RWPE1 (cell line): ENCODE data around the gene MID1IP1.

ENCODE experiments used
- CTCF ChIA-PET: fragments of 350-600 bp; sonication (Branson Sonifier 250); formaldehyde crosslinking; extraction: SDS; loops from one replicate; lab custom pipeline; 2021; lab: Yijun Ruan, JAX
- POLR2A ChIA-PET: fragments of 400-600 bp; formaldehyde crosslinking; extraction: SDS; loops from one replicate; lab custom pipeline; 2020; ENCODE audit warnings: antibody characterized with exemption; ENCODE audit not compliant: low non-redundant PET; lab: Yijun Ruan, JAX
- DNase-seq: peaks from one replicate; pipeline ENCODE4 v3.0.0; 2012; ENCODE audit warnings: low spot score
- H3K27ac ChIP-seq: fragments of 450-650 bp; 2 replicates; pipeline ENCODE4 v1.5.1; 2017
- TF ChIP-seq, protein P1 (sequence below): fragments of 450-650 bp; conservative IDR thresholded peaks from 2 replicates; pipeline ENCODE4 v1.5.1; 2017; ENCODE audit warnings: low read depth, mild to moderate bottlenecking

The MID1IP1 gene

DNA sequence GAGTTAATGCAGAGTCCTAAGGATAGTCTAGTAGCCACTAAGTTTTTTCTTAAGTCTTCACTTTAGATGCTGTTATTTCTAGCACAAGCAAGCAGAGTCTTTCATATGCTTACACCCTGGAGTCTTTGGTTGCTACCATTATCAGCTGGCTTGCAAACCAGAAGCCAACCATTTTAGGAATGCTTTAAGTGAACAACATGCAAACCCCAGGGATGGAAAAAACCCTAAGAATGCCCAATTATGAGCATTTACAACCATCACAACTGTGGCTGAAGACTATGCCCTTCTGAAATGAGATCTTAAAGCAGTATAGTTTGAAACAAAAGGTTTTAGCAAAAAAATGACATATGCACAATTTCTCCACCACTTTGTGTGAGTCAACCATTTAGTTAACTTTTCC, 6.6 kb downstream of the MID1IP1 start:
- TF ChIP-seq, protein P1, sequence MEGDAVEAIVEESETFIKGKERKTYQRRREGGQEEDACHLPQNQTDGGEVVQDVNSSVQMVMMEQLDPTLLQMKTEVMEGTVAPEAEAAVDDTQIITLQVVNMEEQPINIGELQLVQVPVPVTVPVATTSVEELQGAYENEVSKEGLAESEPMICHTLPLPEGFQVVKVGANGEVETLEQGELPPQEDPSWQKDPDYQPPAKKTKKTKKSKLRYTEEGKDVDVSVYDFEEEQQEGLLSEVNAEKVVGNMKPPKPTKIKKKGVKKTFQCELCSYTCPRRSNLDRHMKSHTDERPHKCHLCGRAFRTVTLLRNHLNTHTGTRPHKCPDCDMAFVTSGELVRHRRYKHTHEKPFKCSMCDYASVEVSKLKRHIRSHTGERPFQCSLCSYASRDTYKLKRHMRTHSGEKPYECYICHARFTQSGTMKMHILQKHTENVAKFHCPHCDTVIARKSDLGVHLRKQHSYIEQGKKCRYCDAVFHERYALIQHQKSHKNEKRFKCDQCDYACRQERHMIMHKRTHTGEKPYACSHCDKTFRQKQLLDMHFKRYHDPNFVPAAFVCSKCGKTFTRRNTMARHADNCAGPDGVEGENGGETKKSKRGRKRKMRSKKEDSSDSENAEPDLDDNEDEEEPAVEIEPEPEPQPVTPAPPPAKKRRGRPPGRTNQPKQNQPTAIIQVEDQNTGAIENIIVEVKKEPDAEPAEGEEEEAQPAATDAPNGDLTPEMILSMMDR: no peak
- ChIA-PET POLR2A (no interaction called here), CTCF (no interaction called here)
- H3K27ac ChIP-seq: no peak overlapping the region
- DNase-seq: no peak

DNA sequence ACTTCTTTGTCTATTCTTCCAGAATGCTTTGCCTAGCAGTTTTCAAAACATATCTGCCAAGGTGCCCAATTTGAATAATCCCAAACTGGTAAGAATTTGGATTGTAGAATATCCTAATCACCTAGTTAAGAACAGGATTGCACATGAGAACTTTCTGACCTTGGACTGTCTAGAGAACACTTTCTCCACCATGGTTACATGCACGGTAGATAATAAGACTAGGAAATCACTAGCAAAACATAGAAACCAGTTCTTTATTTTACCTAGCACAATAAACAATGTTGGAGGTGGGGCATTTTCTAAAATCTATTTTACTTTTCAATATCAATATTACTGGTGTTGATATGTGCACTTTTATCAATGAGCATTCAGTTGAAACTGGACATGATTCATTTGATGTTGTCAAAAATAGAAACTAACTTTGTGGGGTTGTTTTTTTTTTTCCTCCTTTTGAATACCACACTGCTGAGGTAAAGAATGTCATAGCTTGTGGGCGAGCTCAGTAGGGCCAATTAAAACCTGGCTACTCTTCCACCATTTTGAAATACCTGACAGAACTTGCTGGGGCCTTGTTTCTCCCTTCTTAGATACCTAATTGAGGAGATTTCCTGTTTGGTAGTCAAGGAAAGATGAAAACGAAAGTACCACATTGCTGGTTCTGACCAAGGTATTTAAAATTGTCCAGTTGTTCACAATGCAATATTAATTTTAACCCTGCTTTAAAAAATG, 10.4 kb downstream of the MID1IP1 start:
- peak; percentile 21 for DNase-seq
- POLR2A ChIA-PET: no interaction called here
- TF ChIP-seq, protein P1: no peak
- CTCF ChIA-PET: no interaction called here
- no peak overlapping the region for H3K27ac ChIP-seq

DNA sequence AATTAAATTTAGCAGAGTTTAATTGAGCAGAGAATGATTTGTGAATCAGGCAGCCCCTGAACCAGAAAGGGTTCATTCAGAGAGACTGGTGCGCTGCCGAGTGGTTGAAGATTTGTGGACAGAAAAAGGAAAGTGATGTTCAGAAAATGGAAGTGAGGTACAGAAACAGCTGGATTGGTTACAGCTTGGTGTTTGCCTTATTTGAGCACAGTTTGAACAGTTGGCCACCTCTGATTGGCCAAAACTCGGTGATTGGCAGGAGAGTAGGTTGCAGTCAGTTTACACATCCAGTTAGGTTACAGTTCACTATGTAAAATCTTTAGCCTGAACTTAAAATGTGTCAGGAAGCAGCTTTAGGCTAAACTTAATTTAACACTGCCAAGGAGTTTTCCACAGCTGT, 14.9 kb downstream of the MID1IP1 start:
- no peak for DNase-seq
- TF ChIP-seq, protein P1: no peak
- no peak overlapping the region for H3K27ac ChIP-seq
- CTCF ChIA-PET: no interaction called here
- POLR2A ChIA-PET: no interaction called here

DNA sequence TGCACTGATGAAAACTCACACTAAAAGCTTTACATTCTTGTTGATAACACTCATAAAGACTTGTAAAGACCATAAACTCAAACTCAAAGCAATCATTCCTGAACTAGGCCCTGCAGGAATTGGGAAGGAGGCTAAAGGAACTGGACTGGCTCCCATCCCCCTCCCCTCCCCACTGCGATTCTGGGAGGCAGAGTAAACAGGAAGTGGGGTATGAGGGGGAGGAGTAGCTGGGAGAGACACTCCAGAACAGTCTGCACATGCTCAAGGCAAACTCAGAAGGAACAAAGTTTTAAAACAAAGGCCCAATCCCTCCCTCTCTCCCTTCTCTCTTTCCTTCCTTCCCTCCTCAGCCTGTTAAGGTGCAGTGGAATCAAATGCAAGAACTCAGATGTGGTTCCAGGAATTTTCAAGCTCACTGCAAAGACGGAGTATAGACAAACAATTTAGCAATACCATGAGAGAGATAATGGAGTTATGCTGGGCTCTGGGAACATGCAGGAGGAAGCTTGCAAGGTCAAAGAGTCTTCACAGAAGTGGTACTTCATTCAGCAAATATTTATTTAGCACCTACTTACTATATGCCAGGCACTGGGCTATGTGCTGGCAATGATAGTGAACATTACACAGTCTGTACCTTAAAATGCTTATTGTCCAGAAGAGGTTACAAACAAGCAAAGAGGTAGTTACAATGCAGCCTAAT, 15.9 kb downstream of the MID1IP1 start:
- no peak overlapping the region for H3K27ac ChIP-seq
- TF ChIP-seq, protein P1: no peak
- ChIA-PET CTCF (no interaction called here), POLR2A (no interaction called here)
- no peak for DNase-seq

DNA sequence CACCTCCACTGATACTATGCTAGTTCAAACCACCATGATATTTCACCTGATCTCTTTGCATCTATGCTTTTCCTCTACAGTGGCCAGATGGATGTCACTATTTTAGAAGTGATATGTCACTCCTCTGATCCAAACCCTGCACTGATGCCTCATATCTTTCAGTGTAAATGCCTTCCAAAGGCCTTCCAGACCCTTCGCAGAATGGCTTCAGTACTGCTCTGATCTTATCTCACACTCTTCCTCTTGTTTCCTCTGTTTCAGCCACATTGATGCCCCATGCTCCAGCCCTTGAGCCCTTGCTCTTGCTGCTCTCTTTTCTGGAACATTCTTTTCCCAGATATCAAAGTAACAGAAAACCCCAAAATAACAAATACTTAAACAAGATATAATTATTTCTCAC, 17.9 kb downstream of the MID1IP1 start:
- ChIA-PET CTCF (no interaction called here), POLR2A (no interaction called here)
- TF ChIP-seq, protein P1: no peak
- H3K27ac ChIP-seq: no peak overlapping the region
- DNase-seq: no peak

DNA sequence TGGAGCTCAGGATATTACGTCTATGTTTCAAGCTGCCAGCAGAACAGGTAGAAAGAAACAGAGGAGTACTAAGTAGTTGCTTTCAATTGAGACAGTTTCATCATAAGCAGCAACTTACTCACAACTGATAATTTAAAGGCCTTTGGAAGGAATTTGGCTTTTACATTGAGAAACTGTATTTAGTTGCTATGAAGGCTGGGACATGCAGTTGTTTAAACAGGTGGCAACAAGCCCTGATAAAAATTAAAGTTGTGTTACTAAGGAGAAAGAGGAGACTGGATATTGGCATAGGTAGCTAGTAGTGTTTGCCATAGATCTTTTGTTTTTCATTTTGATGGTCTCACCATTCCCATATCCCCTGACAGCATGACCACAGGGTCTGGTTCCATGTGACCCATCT, 18.4 kb downstream of the MID1IP1 start:
- ChIA-PET POLR2A (no interaction called here), CTCF (no interaction called here)
- no peak overlapping the region for H3K27ac ChIP-seq
- TF ChIP-seq, protein P1: no peak
- no peak for DNase-seq
